OCI-LY3 (cell line): ENCODE measurements around the gene NEU2.

ENCODE experiments used
- CTCF ChIP-seq: fragments of 200-600, 300-600 bp; sonication (generic); IDR thresholded peaks from 2 replicates; pipeline ENCODE4 v1.5.1; 2014; ENCODE audit warnings: antibody characterized with exemption, low read length, low read depth
- EZH2phosphoT487 ChIP-seq: fragments of 200-600 bp; shearing (Covaris generic); IDR thresholded peaks from 2 replicates; pipeline ENCODE4 v1.6.1; 2018; ENCODE audit warnings: antibody characterized with exemption, mixed run types, low read depth

DNA sequence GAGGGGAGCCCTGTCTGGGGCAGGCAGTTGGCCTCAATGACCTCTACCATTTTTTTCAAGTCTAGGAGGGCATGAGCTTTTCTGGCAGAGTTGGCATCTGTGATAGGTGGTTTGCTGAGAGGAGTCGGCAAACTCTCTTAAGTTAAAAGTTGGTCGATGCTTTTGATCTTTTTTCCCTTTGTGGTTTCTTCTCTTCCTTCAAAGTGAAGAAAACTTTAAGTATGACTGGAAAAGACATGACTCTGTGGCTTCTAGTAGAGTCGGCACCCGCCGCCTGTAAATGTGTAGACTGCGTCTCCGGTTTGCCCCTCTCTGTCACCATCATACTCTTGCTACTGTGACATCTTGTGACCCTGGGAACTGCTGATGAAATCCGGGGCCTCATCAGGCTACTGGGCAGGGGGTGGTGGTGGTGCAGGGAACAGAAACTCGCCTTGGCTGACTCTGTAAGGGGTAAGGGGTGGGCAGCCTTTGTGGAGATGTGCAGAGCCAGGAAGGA lies 48.8 kb downstream of the NEU2 start:
- TF ChIP-seq CTCF (no peak), EZH2phosphoT487 (no peak)
